OCI-LY3 (cell line): ENCODE measurements around the gene SLC12A4.

Source experiments
- EZH2phosphoT487 ChIP-seq: fragments of 200-600 bp; shearing (Covaris generic); IDR thresholded peaks from 2 replicates; pipeline ENCODE4 v1.6.1; 2018; ENCODE audit warnings: antibody characterized with exemption, mixed run types, low read depth
- TF ChIP-seq, protein P1 (sequence below): fragments of 200-600, 300-600 bp; sonication (generic); IDR thresholded peaks from 2 replicates; pipeline ENCODE4 v1.5.1; 2014; ENCODE audit warnings: antibody characterized with exemption, low read length, low read depth

- TF ChIP-seq, protein P1, sequence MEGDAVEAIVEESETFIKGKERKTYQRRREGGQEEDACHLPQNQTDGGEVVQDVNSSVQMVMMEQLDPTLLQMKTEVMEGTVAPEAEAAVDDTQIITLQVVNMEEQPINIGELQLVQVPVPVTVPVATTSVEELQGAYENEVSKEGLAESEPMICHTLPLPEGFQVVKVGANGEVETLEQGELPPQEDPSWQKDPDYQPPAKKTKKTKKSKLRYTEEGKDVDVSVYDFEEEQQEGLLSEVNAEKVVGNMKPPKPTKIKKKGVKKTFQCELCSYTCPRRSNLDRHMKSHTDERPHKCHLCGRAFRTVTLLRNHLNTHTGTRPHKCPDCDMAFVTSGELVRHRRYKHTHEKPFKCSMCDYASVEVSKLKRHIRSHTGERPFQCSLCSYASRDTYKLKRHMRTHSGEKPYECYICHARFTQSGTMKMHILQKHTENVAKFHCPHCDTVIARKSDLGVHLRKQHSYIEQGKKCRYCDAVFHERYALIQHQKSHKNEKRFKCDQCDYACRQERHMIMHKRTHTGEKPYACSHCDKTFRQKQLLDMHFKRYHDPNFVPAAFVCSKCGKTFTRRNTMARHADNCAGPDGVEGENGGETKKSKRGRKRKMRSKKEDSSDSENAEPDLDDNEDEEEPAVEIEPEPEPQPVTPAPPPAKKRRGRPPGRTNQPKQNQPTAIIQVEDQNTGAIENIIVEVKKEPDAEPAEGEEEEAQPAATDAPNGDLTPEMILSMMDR: no peak
- TF ChIP-seq EZH2phosphoT487: no peak
Measured at GRCh38 chr16:67930678-67931211, 37.7 kb downstream of the SLC12A4 start.
